GM12892 (cell line): ENCODE measurements around the gene LPAR6.

ENCODE experiments used
- POLR2A ChIP-seq: IDR thresholded peaks from 2 replicates; pipeline ENCODE4 v1.6.1; 2011; ENCODE audit warnings: low read depth, low read length, control low read depth
- TAF1 ChIP-seq: IDR thresholded peaks from 2 replicates; pipeline ENCODE4 v1.6.1; 2011; ENCODE audit warnings: low read depth, mild to moderate bottlenecking, control low read depth, low read length, borderline replicate concordance

- no peak for TF ChIP-seq POLR2A
- TF ChIP-seq TAF1: no peak
Measured at GRCh38 chr13:48437371-48437770, 24.5 kb upstream of the LPAR6 start.
